Endodermal cell (in vitro differentiated cells): ENCODE data around the gene MFSD1. TPM values are rescaled to one million over a fixed set of nuclear protein-coding genes. Genes with fewer than 3 reads are reported as not detected.

Experiments used
- DNase-seq: peaks from one replicate; pipeline ENCODE4 v3.0.0-alpha.2; 2017
- H3K27ac ChIP-seq: 2 replicates; pipeline ENCODE4 v1.5.1; 2013; ENCODE audit warnings: mild to moderate bottlenecking, low read depth, low read length, moderate library complexity
- H3K27me3 ChIP-seq: 2 replicates; pipeline ENCODE4 v1.6.1; 2013; ENCODE audit warnings: mild to moderate bottlenecking, low read length, moderate library complexity; ENCODE audit not compliant: insufficient read depth, control insufficient read depth, poor library complexity, severe bottlenecking
- H3K36me3 ChIP-seq: 2 replicates; pipeline ENCODE4 v1.7.0; 2013; ENCODE audit warnings: mild to moderate bottlenecking, low read length, moderate library complexity; ENCODE audit not compliant: control insufficient read depth, insufficient read depth
- H3K4me1 ChIP-seq: one replicate; pipeline ENCODE4 v1.7.0; 2013; ENCODE audit warnings: low read length; ENCODE audit not compliant: control insufficient read depth, insufficient read depth
- H3K4me3 ChIP-seq: 2 replicates; pipeline ENCODE4 v1.5.1; 2013; ENCODE audit warnings: mild to moderate bottlenecking, low read length, moderate library complexity
- H3K9ac ChIP-seq: 2 replicates; pipeline ENCODE4 v1.6.1; 2013; ENCODE audit warnings: mild to moderate bottlenecking, low read length, moderate library complexity; ENCODE audit not compliant: poor library complexity, severe bottlenecking; ENCODE audit errors: extremely low read depth
- H3K9me3 ChIP-seq: 2 replicates; pipeline ENCODE4 v1.6.1; 2013; ENCODE audit warnings: mild to moderate bottlenecking, low read length, moderate library complexity; ENCODE audit not compliant: control insufficient read depth
- H3K27ac Mint-ChIP-seq: 2 replicates; pipeline ENCODE4 v1.8.0; 2020; ENCODE audit warnings: mixed read lengths
- H3K27me3 Mint-ChIP-seq: 2 replicates; pipeline ENCODE4 v1.8.0; 2021; ENCODE audit warnings: mild to moderate bottlenecking, mixed read lengths; ENCODE audit not compliant: insufficient read depth
- H3K36me3 Mint-ChIP-seq: 2 replicates; pipeline ENCODE4 v1.8.0; 2020; ENCODE audit warnings: low read depth, mixed read lengths
- H3K4me1 Mint-ChIP-seq: 2 replicates; pipeline ENCODE4 v1.8.0; 2020; ENCODE audit warnings: mixed read lengths
- H3K4me3 Mint-ChIP-seq: 2 replicates; pipeline ENCODE4 v1.8.0; 2020; ENCODE audit warnings: mild to moderate bottlenecking, moderate library complexity, mixed read lengths
- H3K9me3 Mint-ChIP-seq: 2 replicates; pipeline ENCODE4 v1.8.0; 2020; ENCODE audit warnings: mild to moderate bottlenecking, mixed read lengths
- WGBS, 2 experiments: methylation state at CpG; one replicate each; pipeline versions ENCODE4 v1.1.5 to v1.1.7; 2013; ENCODE audit warnings: missing lambda C conversion rate in 2 of 2, mixed read lengths in 1 of 2; ENCODE audit not compliant: insufficient coverage in 1 of 2, insufficient read length in 1 of 2; 5-methylcytosine and 5-hydroxymethylcytosine counted together
- total RNA-seq, 2 donors: library from RNA; stranded (reverse); fragmentation: NEBNext Ultra II Directional in 1 of 2; extraction: Animal tissue kit (Norgen Biotek cat#: 25700) in 1 of 2; gene quantifications; 2 replicates in 1 of 2; 3 replicates in 1 of 2; pipeline ENCODE4 v1.2.1, GENCODE V29; 2021
- TF ChIP-seq, protein P1 (sequence below): fragments of 200-600 bp; sonication (generic); conservative IDR thresholded peaks from 2 replicates; pipeline ENCODE4 v1.5.0; 2021; ENCODE audit warnings: antibody characterized with exemption, mild to moderate bottlenecking

The MFSD1 gene
- total RNA-seq, 2 donors from 2014 or later = 11.7 to 13.4 TPM

DNA sequence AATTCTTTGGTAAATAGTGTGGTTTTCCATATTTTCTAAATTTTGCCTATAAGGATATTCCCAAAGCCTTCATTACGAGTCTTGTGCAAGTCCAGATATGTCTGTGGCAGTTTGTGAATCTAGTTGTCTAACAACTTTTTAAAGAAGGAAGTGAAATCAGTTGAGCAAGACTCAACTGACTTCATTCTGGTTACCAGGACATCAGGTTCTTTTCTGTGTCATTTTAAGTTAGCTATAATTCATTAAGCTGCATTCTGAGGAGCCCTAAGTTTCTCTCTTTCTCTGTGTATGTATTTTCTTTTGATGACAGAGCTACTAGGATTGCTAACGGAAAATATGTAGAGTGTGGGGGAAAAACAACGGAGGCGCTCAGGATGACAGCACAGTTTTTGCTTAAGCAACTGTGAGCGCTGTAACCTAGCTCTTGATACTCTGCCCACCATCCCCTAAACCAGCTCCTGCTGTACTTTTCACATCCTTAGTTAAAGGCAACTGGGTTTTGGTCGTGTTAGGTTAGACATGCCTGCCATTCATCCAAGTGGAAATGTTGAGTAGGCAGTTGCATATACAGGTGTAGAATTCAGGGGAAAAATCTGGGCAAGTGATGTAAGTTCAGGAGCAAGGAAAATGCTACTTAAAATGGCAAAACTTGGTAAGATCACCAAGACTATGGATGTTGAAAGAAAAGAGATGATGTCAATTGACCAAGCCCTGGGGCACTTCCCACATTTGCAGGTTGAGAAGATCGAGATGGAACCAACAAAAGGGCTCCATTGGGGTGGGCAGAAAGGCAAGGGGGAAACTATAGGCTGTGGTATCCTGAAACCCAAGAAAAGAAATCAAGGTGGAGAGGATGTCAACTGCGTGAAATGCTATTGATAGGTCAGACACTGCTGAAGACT is 9.2 kb downstream of the MFSD1 start:
- no peak overlapping the region for H3K27ac Mint-ChIP-seq
- peaks cover 9% of the 10 kb centered on the region for H3K36me3 Mint-ChIP-seq
- no peaks in the 10 kb centered on the region for H3K4me1 Mint-ChIP-seq
- Histone ChIP-seq H3K4me3 (no peak overlapping the region), H3K4me1 (no peaks in the 10 kb centered on the region), H3K27me3 (no peaks in the 10 kb centered on the region), H3K27ac (no peak overlapping the region), H3K9me3 (no peaks in the 10 kb centered on the region), H3K36me3 (peaks cover 21% of the 10 kb centered on the region), H3K9ac (no peak overlapping the region)
- no peaks in the 10 kb centered on the region for H3K27me3 Mint-ChIP-seq
- no peak overlapping the region for H3K4me3 Mint-ChIP-seq
- 88 to 100% methylated on average over 2 to 8 of the region's 8 CpGs for WGBS, 2 experiments
- TF ChIP-seq, protein P1, sequence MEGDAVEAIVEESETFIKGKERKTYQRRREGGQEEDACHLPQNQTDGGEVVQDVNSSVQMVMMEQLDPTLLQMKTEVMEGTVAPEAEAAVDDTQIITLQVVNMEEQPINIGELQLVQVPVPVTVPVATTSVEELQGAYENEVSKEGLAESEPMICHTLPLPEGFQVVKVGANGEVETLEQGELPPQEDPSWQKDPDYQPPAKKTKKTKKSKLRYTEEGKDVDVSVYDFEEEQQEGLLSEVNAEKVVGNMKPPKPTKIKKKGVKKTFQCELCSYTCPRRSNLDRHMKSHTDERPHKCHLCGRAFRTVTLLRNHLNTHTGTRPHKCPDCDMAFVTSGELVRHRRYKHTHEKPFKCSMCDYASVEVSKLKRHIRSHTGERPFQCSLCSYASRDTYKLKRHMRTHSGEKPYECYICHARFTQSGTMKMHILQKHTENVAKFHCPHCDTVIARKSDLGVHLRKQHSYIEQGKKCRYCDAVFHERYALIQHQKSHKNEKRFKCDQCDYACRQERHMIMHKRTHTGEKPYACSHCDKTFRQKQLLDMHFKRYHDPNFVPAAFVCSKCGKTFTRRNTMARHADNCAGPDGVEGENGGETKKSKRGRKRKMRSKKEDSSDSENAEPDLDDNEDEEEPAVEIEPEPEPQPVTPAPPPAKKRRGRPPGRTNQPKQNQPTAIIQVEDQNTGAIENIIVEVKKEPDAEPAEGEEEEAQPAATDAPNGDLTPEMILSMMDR = no peak
- H3K9me3 Mint-ChIP-seq = no peaks in the 10 kb centered on the region
- DNase-seq = no peak

DNA sequence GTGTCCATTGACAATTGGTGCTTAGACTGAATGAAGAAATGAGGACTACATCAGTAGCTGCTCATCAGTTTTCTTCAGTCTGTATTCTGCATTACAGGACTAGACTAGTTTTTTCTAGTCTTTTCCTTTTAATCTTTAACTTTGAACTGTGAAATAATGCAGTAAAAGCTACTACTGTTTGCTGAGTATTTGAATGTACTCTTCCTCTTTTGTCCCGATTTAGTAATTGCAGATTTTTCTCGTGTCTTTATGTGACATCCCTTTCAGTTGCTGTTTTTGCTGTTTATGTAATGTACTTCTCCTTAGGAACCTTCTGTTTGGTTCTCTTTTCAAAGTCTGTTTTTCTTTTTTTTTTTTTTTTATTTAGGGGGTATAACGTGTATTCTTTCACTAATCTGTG is 17.4 kb downstream of the MFSD1 start:
- no peaks in the 10 kb centered on the region for H3K9me3 Mint-ChIP-seq
- peaks cover 5% of the 10 kb centered on the region for H3K36me3 Mint-ChIP-seq
- H3K4me1 Mint-ChIP-seq = no peaks in the 10 kb centered on the region
- Histone ChIP-seq H3K4me1 (no peaks in the 10 kb centered on the region), H3K9ac (no peak overlapping the region), H3K27ac (no peak overlapping the region), H3K9me3 (no peaks in the 10 kb centered on the region), H3K36me3 (peaks cover 17% of the 10 kb centered on the region), H3K27me3 (no peaks in the 10 kb centered on the region), H3K4me3 (no peak overlapping the region)
- no peak for DNase-seq
- TF ChIP-seq, protein P1 = no peak
- H3K27ac Mint-ChIP-seq = no peak overlapping the region
- no peaks in the 10 kb centered on the region for H3K27me3 Mint-ChIP-seq
- WGBS, 2 experiments = 68 to 80% methylated on average over 1 to 3 of the region's 3 CpGs
- H3K4me3 Mint-ChIP-seq = no peak overlapping the region

DNA sequence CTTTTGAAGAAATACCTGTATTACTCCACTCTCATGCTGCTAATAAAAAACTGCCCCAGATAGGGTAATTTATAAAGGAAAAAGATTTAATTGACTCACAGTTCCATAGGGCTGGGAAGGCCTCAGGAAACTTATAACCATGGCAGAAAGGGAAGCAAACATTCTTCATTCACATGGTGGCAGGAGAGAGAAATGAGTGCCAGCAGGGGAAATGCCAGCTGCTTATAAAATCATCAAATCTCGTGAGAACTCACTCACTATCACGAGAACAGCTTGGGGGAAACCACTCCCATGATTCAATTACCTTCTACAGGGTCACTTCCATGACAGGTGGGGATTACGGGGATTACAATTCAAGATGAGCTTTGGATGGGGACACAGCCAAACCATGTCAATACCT is 18.7 kb downstream of the MFSD1 start:
- H3K36me3 Mint-ChIP-seq = no peaks in the 10 kb centered on the region
- Histone ChIP-seq H3K4me3 (no peak overlapping the region), H3K27ac (no peak overlapping the region), H3K4me1 (no peaks in the 10 kb centered on the region), H3K27me3 (no peaks in the 10 kb centered on the region), H3K36me3 (peaks cover 13% of the 10 kb centered on the region), H3K9ac (no peak overlapping the region), H3K9me3 (no peaks in the 10 kb centered on the region)
- no peak overlapping the region for H3K27ac Mint-ChIP-seq
- WGBS, 2 experiments = 92 to 100% methylated on average over 1 to 3 of the region's 3 CpGs
- DNase-seq = no peak
- no peak overlapping the region for H3K4me3 Mint-ChIP-seq
- TF ChIP-seq, protein P1 = no peak
- H3K9me3 Mint-ChIP-seq = no peaks in the 10 kb centered on the region
- H3K4me1 Mint-ChIP-seq = no peaks in the 10 kb centered on the region
- no peaks in the 10 kb centered on the region for H3K27me3 Mint-ChIP-seq
